Measurements from ENCODE around the gene USP17L13.
"Not testable (repeated sequence)": the region's sequence is repeated elsewhere in the genome, so short reads cannot be mapped to it uniquely, and the experiment has no call there.

The USP17L13 gene

GRCh38 chr4:9219852-9220251, 4.8 kb upstream of the USP17L13 start, which contains the start of gene USP17L12:
USP17L12 (plus strand) TSS chr4:9220152; CDS start chr4:9220152, 0 bp downstream.
- not testable (repeated sequence) for H2AFZ ChIP-seq (ENCODE audit: low read depth, low read length); H3K9me3 ChIP-seq (ENCODE audit: control insufficient read depth, low read length); H3K14ac ChIP-seq (ENCODE audit: low read length in 2 of 2); H2BK120ac ChIP-seq (ENCODE audit: low read depth, low read length); H3K4me1 ChIP-seq (ENCODE audit: control insufficient read depth, insufficient read depth, low read depth, low read length); H3K79me1 ChIP-seq (replicated peaks; ENCODE audit: low read length, poor library complexity, severe bottlenecking); H3K36me3 ChIP-seq (ENCODE audit: control insufficient read depth in 1 of 2, insufficient read depth in 2 of 2, low read depth in 1 of 2, low read length in 2 of 2); H3K4me2 ChIP-seq (ENCODE audit: low read length, poor library complexity, severe bottlenecking); DNase-seq; H3K4ac ChIP-seq (ENCODE audit: low read depth in 1 of 2, low read length in 2 of 2); H3K27ac ChIP-seq (ENCODE audit: low read length, poor library complexity, severe bottlenecking); H3K27me3 ChIP-seq (ENCODE audit: control insufficient read depth in 1 of 2, insufficient read depth in 1 of 2, low read length in 2 of 2); H3K23ac ChIP-seq (ENCODE audit: low read length in 2 of 2); H2BK12ac ChIP-seq (ENCODE audit: low read length in 2 of 2); H3K9ac ChIP-seq (ENCODE audit: low read length); H2AK5ac ChIP-seq (ENCODE audit: low read length, severe bottlenecking); H2BK5ac ChIP-seq (ENCODE audit: low read depth, low read length, poor library complexity, severe bottlenecking); H3K4me3 ChIP-seq (ENCODE audit: insufficient read depth in 1 of 2, low read depth in 1 of 2, low read length in 2 of 2); H2BK15ac ChIP-seq (ENCODE audit: low read depth, poor library complexity, severe bottlenecking); H4K91ac ChIP-seq (ENCODE audit: low read length); H4K8ac ChIP-seq (ENCODE audit: low read length); H3K18ac ChIP-seq (ENCODE audit: low read depth in 1 of 2, low read length in 2 of 2)
- WGBS, result no CpG with 5 or more reads among the region's 13 CpGs

GRCh38 chr4:9230249-9230648, 5.6 kb downstream of the USP17L13 start:
- DNase-seq; H3K4ac ChIP-seq (ENCODE audit: low read depth in 1 of 2, low read length in 2 of 2); H3K36me3 ChIP-seq (ENCODE audit: control insufficient read depth in 1 of 2, insufficient read depth in 2 of 2, low read depth in 1 of 2, low read length in 2 of 2); H2BK12ac ChIP-seq (ENCODE audit: low read length in 2 of 2); H3K4me1 ChIP-seq (ENCODE audit: control insufficient read depth, insufficient read depth, low read depth, low read length); H3K27ac ChIP-seq (ENCODE audit: low read length, poor library complexity, severe bottlenecking); H2AK5ac ChIP-seq (ENCODE audit: low read length, severe bottlenecking); H3K4me2 ChIP-seq (ENCODE audit: low read length, poor library complexity, severe bottlenecking); H2BK120ac ChIP-seq (ENCODE audit: low read depth, low read length); H4K8ac ChIP-seq (ENCODE audit: low read length); H3K14ac ChIP-seq (ENCODE audit: low read length in 2 of 2); H3K18ac ChIP-seq (ENCODE audit: low read depth in 1 of 2, low read length in 2 of 2); H2AFZ ChIP-seq (ENCODE audit: low read depth, low read length); H2BK5ac ChIP-seq (ENCODE audit: low read depth, low read length, poor library complexity, severe bottlenecking); H4K91ac ChIP-seq (ENCODE audit: low read length); H3K79me1 ChIP-seq (replicated peaks; ENCODE audit: low read length, poor library complexity, severe bottlenecking); H3K23ac ChIP-seq (ENCODE audit: low read length in 2 of 2); H3K9ac ChIP-seq (ENCODE audit: low read length); H3K4me3 ChIP-seq (ENCODE audit: insufficient read depth in 1 of 2, low read depth in 1 of 2, low read length in 2 of 2); H2BK15ac ChIP-seq (ENCODE audit: low read depth, poor library complexity, severe bottlenecking); H3K27me3 ChIP-seq (ENCODE audit: control insufficient read depth in 1 of 2, insufficient read depth in 1 of 2, low read length in 2 of 2); H3K9me3 ChIP-seq (ENCODE audit: control insufficient read depth, low read length): not testable (repeated sequence)
- no CpG with 5 or more reads among the region's 8 CpGs for WGBS

GRCh38 chr4:9234085-9234484, 9.4 kb downstream of the USP17L13 start, which contains the start of gene USP17L15:
USP17L15 (plus strand) TSS chr4:9234385; CDS start chr4:9234385, 0 bp downstream.
- H3K14ac ChIP-seq (ENCODE audit: low read length in 2 of 2); H3K9me3 ChIP-seq (ENCODE audit: control insufficient read depth, low read length); H2BK120ac ChIP-seq (ENCODE audit: low read depth, low read length); H3K23ac ChIP-seq (ENCODE audit: low read length in 2 of 2); H3K4me1 ChIP-seq (ENCODE audit: control insufficient read depth, insufficient read depth, low read depth, low read length); H3K27ac ChIP-seq (ENCODE audit: low read length, poor library complexity, severe bottlenecking); H3K9ac ChIP-seq (ENCODE audit: low read length); H2AFZ ChIP-seq (ENCODE audit: low read depth, low read length); H3K4me3 ChIP-seq (ENCODE audit: insufficient read depth in 1 of 2, low read depth in 1 of 2, low read length in 2 of 2); DNase-seq; H3K4me2 ChIP-seq (ENCODE audit: low read length, poor library complexity, severe bottlenecking); H3K79me1 ChIP-seq (replicated peaks; ENCODE audit: low read length, poor library complexity, severe bottlenecking); H3K27me3 ChIP-seq (ENCODE audit: control insufficient read depth in 1 of 2, insufficient read depth in 1 of 2, low read length in 2 of 2); H2BK15ac ChIP-seq (ENCODE audit: low read depth, poor library complexity, severe bottlenecking); H2AK5ac ChIP-seq (ENCODE audit: low read length, severe bottlenecking); H2BK12ac ChIP-seq (ENCODE audit: low read length in 2 of 2); H3K18ac ChIP-seq (ENCODE audit: low read depth in 1 of 2, low read length in 2 of 2); H3K4ac ChIP-seq (ENCODE audit: low read depth in 1 of 2, low read length in 2 of 2); H3K36me3 ChIP-seq (ENCODE audit: control insufficient read depth in 1 of 2, insufficient read depth in 2 of 2, low read depth in 1 of 2, low read length in 2 of 2); H4K8ac ChIP-seq (ENCODE audit: low read length); H2BK5ac ChIP-seq (ENCODE audit: low read depth, low read length, poor library complexity, severe bottlenecking); H4K91ac ChIP-seq (ENCODE audit: low read length): not testable (repeated sequence)
- no CpG with 5 or more reads among the region's 15 CpGs for WGBS

GRCh38 chr4:9238461-9238860, 13.8 kb downstream of the USP17L13 start:
- H3K4me2 ChIP-seq (ENCODE audit: low read length, poor library complexity, severe bottlenecking); H3K4ac ChIP-seq (ENCODE audit: low read depth in 1 of 2, low read length in 2 of 2); H3K4me1 ChIP-seq (ENCODE audit: control insufficient read depth, insufficient read depth, low read depth, low read length); H3K23ac ChIP-seq (ENCODE audit: low read length in 2 of 2); H3K27ac ChIP-seq (ENCODE audit: low read length, poor library complexity, severe bottlenecking); H2BK5ac ChIP-seq (ENCODE audit: low read depth, low read length, poor library complexity, severe bottlenecking); H2BK12ac ChIP-seq (ENCODE audit: low read length in 2 of 2); H3K18ac ChIP-seq (ENCODE audit: low read depth in 1 of 2, low read length in 2 of 2); DNase-seq; H3K79me1 ChIP-seq (replicated peaks; ENCODE audit: low read length, poor library complexity, severe bottlenecking); H2AFZ ChIP-seq (ENCODE audit: low read depth, low read length); H2BK15ac ChIP-seq (ENCODE audit: low read depth, poor library complexity, severe bottlenecking); H3K4me3 ChIP-seq (ENCODE audit: insufficient read depth in 1 of 2, low read depth in 1 of 2, low read length in 2 of 2); H3K27me3 ChIP-seq (ENCODE audit: control insufficient read depth in 1 of 2, insufficient read depth in 1 of 2, low read length in 2 of 2); H3K9me3 ChIP-seq (ENCODE audit: control insufficient read depth, low read length); H4K91ac ChIP-seq (ENCODE audit: low read length); H3K36me3 ChIP-seq (ENCODE audit: control insufficient read depth in 1 of 2, insufficient read depth in 2 of 2, low read depth in 1 of 2, low read length in 2 of 2); H2BK120ac ChIP-seq (ENCODE audit: low read depth, low read length); H2AK5ac ChIP-seq (ENCODE audit: low read length, severe bottlenecking); H4K8ac ChIP-seq (ENCODE audit: low read length); H3K14ac ChIP-seq (ENCODE audit: low read length in 2 of 2); H3K9ac ChIP-seq (ENCODE audit: low read length): not testable (repeated sequence)
- 81% methylated on average over 9 of the region's 12 CpGs for WGBS
